ENCODE data around the gene LRRTM3. TPM values are rescaled to one million over a fixed set of nuclear protein-coding genes. Genes with fewer than 3 reads are reported as not detected.

LRRTM3 gene
- total and polyA plus RNA-seq, 2 experiments from 2014 or later, result 0.21 to 0.37 TPM

DNA sequence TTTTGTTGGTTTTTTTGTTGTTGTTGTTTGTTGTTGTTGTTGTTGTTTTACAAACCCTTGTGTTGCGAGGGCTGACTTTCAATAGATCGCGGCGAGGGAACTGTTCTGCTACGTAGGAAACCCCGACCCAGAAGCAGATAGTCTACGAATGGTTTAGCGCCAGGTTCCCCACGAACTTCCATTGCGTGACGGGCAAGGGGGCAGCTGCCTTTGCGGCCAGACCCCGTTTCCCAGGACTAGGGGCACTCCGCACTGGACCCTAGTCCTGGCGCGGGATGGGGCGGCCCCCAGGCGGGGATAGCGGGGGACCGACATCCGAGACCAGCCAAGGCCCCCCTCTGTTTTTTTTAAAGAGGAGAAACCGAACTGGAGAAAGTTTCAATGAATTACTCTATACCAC is 119.6 kb downstream of the LRRTM3 start:
- Mint-ChIP-seq H3K27ac (no peak overlapping the region), H3K27me3 (ENCODE audit: insufficient read depth, low read depth, poor library complexity) (no peaks in the 10 kb centered on the region), H3K9me3 (no peaks in the 10 kb centered on the region), H3K36me3 (ENCODE audit: low read depth) (no peaks in the 10 kb centered on the region), H3K4me3 (no peak overlapping the region), H3K4me1 (no peaks in the 10 kb centered on the region)
- Histone ChIP-seq H2AFZ (no peak overlapping the region), H3K36me3 (ENCODE audit: insufficient read depth) (no peaks in the 10 kb centered on the region), H3K4me1 (ENCODE audit: insufficient read depth) (no peaks in the 10 kb centered on the region), H3K4me3 (no peak overlapping the region), H3K27me3 (ENCODE audit: insufficient read depth) (no peaks in the 10 kb centered on the region), H3F3A (replicated peaks; ENCODE audit: low read depth) (no peaks in the 10 kb centered on the region), H3K9me2 (ENCODE audit: insufficient read depth) (no peaks in the 10 kb centered on the region), H3K79me2 (replicated peaks; ENCODE audit: insufficient read depth) (no peaks in the 10 kb centered on the region), H3K4me2 (no peak overlapping the region), H3K27ac (ENCODE audit: low read depth) (no peak overlapping the region), H4K20me1 (replicated peaks; ENCODE audit: insufficient read depth) (no peaks in the 10 kb centered on the region)
- DNase-seq (ENCODE audit: low spot score) (no peak), ATAC-seq (no peak)
- TF ChIP-seq, protein P1, sequence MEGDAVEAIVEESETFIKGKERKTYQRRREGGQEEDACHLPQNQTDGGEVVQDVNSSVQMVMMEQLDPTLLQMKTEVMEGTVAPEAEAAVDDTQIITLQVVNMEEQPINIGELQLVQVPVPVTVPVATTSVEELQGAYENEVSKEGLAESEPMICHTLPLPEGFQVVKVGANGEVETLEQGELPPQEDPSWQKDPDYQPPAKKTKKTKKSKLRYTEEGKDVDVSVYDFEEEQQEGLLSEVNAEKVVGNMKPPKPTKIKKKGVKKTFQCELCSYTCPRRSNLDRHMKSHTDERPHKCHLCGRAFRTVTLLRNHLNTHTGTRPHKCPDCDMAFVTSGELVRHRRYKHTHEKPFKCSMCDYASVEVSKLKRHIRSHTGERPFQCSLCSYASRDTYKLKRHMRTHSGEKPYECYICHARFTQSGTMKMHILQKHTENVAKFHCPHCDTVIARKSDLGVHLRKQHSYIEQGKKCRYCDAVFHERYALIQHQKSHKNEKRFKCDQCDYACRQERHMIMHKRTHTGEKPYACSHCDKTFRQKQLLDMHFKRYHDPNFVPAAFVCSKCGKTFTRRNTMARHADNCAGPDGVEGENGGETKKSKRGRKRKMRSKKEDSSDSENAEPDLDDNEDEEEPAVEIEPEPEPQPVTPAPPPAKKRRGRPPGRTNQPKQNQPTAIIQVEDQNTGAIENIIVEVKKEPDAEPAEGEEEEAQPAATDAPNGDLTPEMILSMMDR (conservative IDR thresholded peaks at IDR 0.05; ENCODE audit: low read depth in 2 of 2), result no peak
- TF ChIP-seq POLR2AphosphoS5 (IDR thresholded peaks at IDR 0.05; ENCODE audit: low read depth) (no peak), STAT1 (IDR thresholded peaks at IDR 0.05; ENCODE audit: unreplicated experiment) (no peak), EZH2 (IDR thresholded peaks at IDR 0.05; ENCODE audit: low read depth, unreplicated experiment) (no peak), ZNF331 (CRISPR knock-in tag; IDR thresholded peaks at IDR 0.05; ENCODE audit: low read depth) (no peak), NANOG (IDR thresholded peaks at IDR 0.05; ENCODE audit: borderline replicate concordance) (no peak), CREB1 (CRISPR knock-in tag; IDR thresholded peaks at IDR 0.05; ENCODE audit: low read depth) (no peak)

DNA sequence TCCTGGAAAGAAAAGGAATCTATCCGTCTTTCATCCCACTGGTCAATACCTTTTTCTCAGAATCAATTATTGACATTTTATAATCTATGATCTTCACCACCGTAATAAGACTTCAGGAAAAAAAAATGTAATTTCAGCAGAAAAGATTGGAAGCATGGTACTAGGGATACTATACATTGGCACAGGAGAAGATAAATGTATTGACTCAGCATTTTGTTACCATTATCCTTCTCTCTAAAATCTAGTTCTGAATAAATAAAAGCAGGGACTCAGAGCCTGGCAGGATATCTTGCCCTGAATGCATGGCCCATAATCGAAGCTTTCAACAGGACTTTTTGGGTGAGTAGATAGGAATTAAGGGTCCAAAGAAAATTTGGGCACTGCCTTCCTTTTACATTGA is 120.7 kb downstream of the LRRTM3 start:
- Mint-ChIP-seq H3K27ac (no peak overlapping the region), H3K4me1 (no peaks in the 10 kb centered on the region), H3K4me3 (no peak overlapping the region), H3K36me3 (ENCODE audit: low read depth) (no peaks in the 10 kb centered on the region), H3K27me3 (ENCODE audit: insufficient read depth, low read depth, poor library complexity) (no peaks in the 10 kb centered on the region), H3K9me3 (no peaks in the 10 kb centered on the region)
- H3K27me3 ChIP-seq (ENCODE audit: insufficient read depth), result no peaks in the 10 kb centered on the region
- ATAC-seq (no peak), DNase-seq (ENCODE audit: low spot score) (no peak)
- H2AFZ ChIP-seq, result no peak overlapping the region
- TF ChIP-seq, protein P2, sequence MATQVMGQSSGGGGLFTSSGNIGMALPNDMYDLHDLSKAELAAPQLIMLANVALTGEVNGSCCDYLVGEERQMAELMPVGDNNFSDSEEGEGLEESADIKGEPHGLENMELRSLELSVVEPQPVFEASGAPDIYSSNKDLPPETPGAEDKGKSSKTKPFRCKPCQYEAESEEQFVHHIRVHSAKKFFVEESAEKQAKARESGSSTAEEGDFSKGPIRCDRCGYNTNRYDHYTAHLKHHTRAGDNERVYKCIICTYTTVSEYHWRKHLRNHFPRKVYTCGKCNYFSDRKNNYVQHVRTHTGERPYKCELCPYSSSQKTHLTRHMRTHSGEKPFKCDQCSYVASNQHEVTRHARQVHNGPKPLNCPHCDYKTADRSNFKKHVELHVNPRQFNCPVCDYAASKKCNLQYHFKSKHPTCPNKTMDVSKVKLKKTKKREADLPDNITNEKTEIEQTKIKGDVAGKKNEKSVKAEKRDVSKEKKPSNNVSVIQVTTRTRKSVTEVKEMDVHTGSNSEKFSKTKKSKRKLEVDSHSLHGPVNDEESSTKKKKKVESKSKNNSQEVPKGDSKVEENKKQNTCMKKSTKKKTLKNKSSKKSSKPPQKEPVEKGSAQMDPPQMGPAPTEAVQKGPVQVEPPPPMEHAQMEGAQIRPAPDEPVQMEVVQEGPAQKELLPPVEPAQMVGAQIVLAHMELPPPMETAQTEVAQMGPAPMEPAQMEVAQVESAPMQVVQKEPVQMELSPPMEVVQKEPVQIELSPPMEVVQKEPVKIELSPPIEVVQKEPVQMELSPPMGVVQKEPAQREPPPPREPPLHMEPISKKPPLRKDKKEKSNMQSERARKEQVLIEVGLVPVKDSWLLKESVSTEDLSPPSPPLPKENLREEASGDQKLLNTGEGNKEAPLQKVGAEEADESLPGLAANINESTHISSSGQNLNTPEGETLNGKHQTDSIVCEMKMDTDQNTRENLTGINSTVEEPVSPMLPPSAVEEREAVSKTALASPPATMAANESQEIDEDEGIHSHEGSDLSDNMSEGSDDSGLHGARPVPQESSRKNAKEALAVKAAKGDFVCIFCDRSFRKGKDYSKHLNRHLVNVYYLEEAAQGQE (IDR thresholded peaks at IDR 0.05; ENCODE audit: unreplicated experiment), result no peak
- TF ChIP-seq ZNF114 (CRISPR knock-in tag; IDR thresholded peaks at IDR 0.05) (no peak), POLR2AphosphoS5 (IDR thresholded peaks at IDR 0.05; ENCODE audit: low read depth) (no peak)
- no peak overlapping the region for H3K4me3 ChIP-seq
- H4K20me1 ChIP-seq (replicated peaks; ENCODE audit: insufficient read depth), result no peaks in the 10 kb centered on the region
- H3K27ac ChIP-seq (ENCODE audit: low read depth), result no peak overlapping the region
- H3K9me2 ChIP-seq (ENCODE audit: insufficient read depth), result no peaks in the 10 kb centered on the region
- no peaks in the 10 kb centered on the region for H3K79me2 ChIP-seq (replicated peaks; ENCODE audit: insufficient read depth)
- H3K4me1 ChIP-seq (ENCODE audit: insufficient read depth), result no peaks in the 10 kb centered on the region
- H3F3A ChIP-seq (replicated peaks; ENCODE audit: low read depth), result no peaks in the 10 kb centered on the region
- H3K4me2 ChIP-seq, result no peak overlapping the region
- no peaks in the 10 kb centered on the region for H3K36me3 ChIP-seq (ENCODE audit: insufficient read depth)
